IMR-90 (cell line): ENCODE data around the gene MRGPRE. TPM values are rescaled to one million over a fixed set of nuclear protein-coding genes. Genes with fewer than 3 reads are reported as not detected.

Experiments
- ATAC-seq: fragments of 200-7000 bp; cut with Tn5 transposase; 2 replicates; pipeline ENCODE4 v1.9.1; 2020; ENCODE audit warnings: low read depth, mild to moderate bottlenecking, moderate library complexity
- BruUV-seq: library from RNA; stranded (reverse); fragments of 400-500 nt; replicated peaks from 2 replicates; lab custom pipeline; 2021; lab: Mats Ljungman, UMichigan
- CTCF ChIA-PET: fragments of 300-600 bp; formaldehyde crosslinking; extraction: SDS; loops from one replicate; lab custom pipeline; 2021; ENCODE audit warnings: antibody characterized with exemption; lab: Yijun Ruan, JAX
- POLR2A ChIA-PET: fragments of 300-600 bp; sonication (Branson Sonifier 250); formaldehyde crosslinking; loops from one replicate; lab custom pipeline; 2022; ENCODE audit warnings: antibody characterized with exemption; ENCODE audit not compliant: unreplicated experiment; lab: Charles Lee
- DNase-seq: peaks from one replicate; pipeline ENCODE4 v3.0.0; 2013
- H2AFZ ChIP-seq: replicated peaks from 2 replicates; pipeline ENCODE3; 2013; ENCODE audit warnings: low read length, mild to moderate bottlenecking; ENCODE audit not compliant: poor library complexity
- H2AK5ac ChIP-seq: 2 replicates; pipeline ENCODE4 v1.6.1; 2013; ENCODE audit warnings: low read depth, low read length, inconsistent platforms
- H2AK9ac ChIP-seq: replicated peaks from 2 replicates; pipeline ENCODE3; 2013; ENCODE audit warnings: mild to moderate bottlenecking, low read depth, low read length, moderate library complexity; ENCODE audit not compliant: poor library complexity
- H2BK120ac ChIP-seq: 2 replicates; pipeline ENCODE4 v1.6.1; 2013; ENCODE audit warnings: low read depth, low read length, inconsistent platforms
- H2BK15ac ChIP-seq: 3 replicates; pipeline ENCODE4 v1.6.1; 2013; ENCODE audit warnings: low read depth, low read length, inconsistent platforms
- H2BK20ac ChIP-seq: 2 replicates; pipeline ENCODE4 v1.6.1; 2013; ENCODE audit warnings: low read depth, mild to moderate bottlenecking, inconsistent platforms, low read length, moderate library complexity
- H2BK5ac ChIP-seq: 2 replicates; pipeline ENCODE4 v1.6.1; 2013; ENCODE audit warnings: mild to moderate bottlenecking, low read depth, low read length, inconsistent platforms; ENCODE audit not compliant: poor library complexity, severe bottlenecking
- H3K14ac ChIP-seq: replicated peaks from 2 replicates; pipeline ENCODE4 v1.6.1; 2013; ENCODE audit warnings: low read depth, low read length, inconsistent platforms
- H3K18ac ChIP-seq: 2 replicates; pipeline ENCODE4 v1.6.1; 2013; ENCODE audit warnings: low read depth, low read length, control low read depth
- H3K23ac ChIP-seq: 2 replicates; pipeline ENCODE4 v1.6.1; 2013; ENCODE audit warnings: low read depth, low read length, inconsistent platforms
- H3K27ac ChIP-seq: 2 replicates; pipeline ENCODE4 v1.5.1; 2013; ENCODE audit warnings: mild to moderate bottlenecking, control low read depth, low read length; ENCODE audit not compliant: insufficient read depth
- H3K27me3 ChIP-seq: 2 replicates; pipeline ENCODE4 v1.6.1; 2013; ENCODE audit warnings: low read length; ENCODE audit not compliant: control insufficient read depth, insufficient read depth
- H3K36me3 ChIP-seq: 2 replicates; pipeline ENCODE4 v1.6.1; 2013; ENCODE audit warnings: low read length, mixed read lengths; ENCODE audit not compliant: control insufficient read depth, insufficient read depth
- H3K4ac ChIP-seq: 2 replicates; pipeline ENCODE4 v1.6.1; 2013; ENCODE audit warnings: low read depth, low read length, inconsistent platforms
- H3K4me1 ChIP-seq: 2 replicates; pipeline ENCODE4 v1.6.1; 2013; ENCODE audit warnings: low read length, mixed read lengths; ENCODE audit not compliant: control insufficient read depth, insufficient read depth
- H3K4me2 ChIP-seq: 2 replicates; pipeline ENCODE4 v1.6.1; 2013; ENCODE audit warnings: low read depth, mild to moderate bottlenecking, control low read depth, low read length, moderate library complexity
- H3K4me3 ChIP-seq: 2 replicates; pipeline ENCODE4 v1.5.1; 2013; ENCODE audit warnings: low read depth, mild to moderate bottlenecking, control low read depth, low read length, moderate library complexity; ENCODE audit not compliant: insufficient read depth
- H3K56ac ChIP-seq: 2 replicates; pipeline ENCODE4 v1.6.1; 2013; ENCODE audit warnings: low read length, inconsistent platforms; ENCODE audit not compliant: insufficient read depth; ENCODE audit errors: extremely low read depth
- H3K79me1 ChIP-seq, 2 experiments: 2 replicates each; pipeline ENCODE4 v1.6.1; 2013; ENCODE audit warnings: low read length in 2 of 2, inconsistent platforms in 1 of 2, low read depth in 1 of 2
- H3K9ac ChIP-seq: 2 replicates; pipeline ENCODE4 v1.6.1; 2013; ENCODE audit warnings: low read depth, low read length, control low read depth
- H3K9me1 ChIP-seq: 2 replicates; pipeline ENCODE4 v1.6.1; 2013; ENCODE audit warnings: low read length, inconsistent platforms; ENCODE audit not compliant: insufficient read depth
- H3K9me3 ChIP-seq: 2 replicates; pipeline ENCODE4 v1.6.1; 2013; ENCODE audit warnings: low read length; ENCODE audit not compliant: control insufficient read depth, insufficient read depth
- H4K20me1 ChIP-seq: 2 replicates; pipeline ENCODE4 v1.6.1; 2013; ENCODE audit warnings: low read length, inconsistent platforms; ENCODE audit not compliant: insufficient read depth
- H4K5ac ChIP-seq: 2 replicates; pipeline ENCODE4 v1.6.1; 2013; ENCODE audit warnings: mild to moderate bottlenecking, low read depth, low read length, control low read depth
- H4K8ac ChIP-seq, 2 experiments: 2 replicates each; pipeline ENCODE4 v1.6.1; 2013; ENCODE audit warnings: low read depth in 2 of 2, low read length in 2 of 2, control low read depth in 1 of 2, inconsistent platforms in 1 of 2
- H4K91ac ChIP-seq: 2 replicates; pipeline ENCODE4 v1.6.1; 2013; ENCODE audit warnings: low read depth, low read length, inconsistent platforms; ENCODE audit not compliant: insufficient read depth
- BHLHE40 ChIP-seq: fragments of 150-350 bp; IDR thresholded peaks from 2 replicates; pipeline ENCODE4 v1.6.1; 2016; ENCODE audit warnings: mild to moderate bottlenecking, low read depth, low read length
- CEBPB ChIP-seq: IDR thresholded peaks from 2 replicates; pipeline ENCODE4 v1.6.1; 2012; ENCODE audit warnings: low read depth, low read length, improper control_type of control experiment
- CHD1 ChIP-seq: IDR thresholded peaks from 2 replicates; pipeline ENCODE4 v1.6.1; 2012; ENCODE audit warnings: low read depth, low read length, improper control_type of control experiment
- ELK1 ChIP-seq: fragments of 150-350 bp; IDR thresholded peaks from 2 replicates; pipeline ENCODE4 v1.6.1; 2016; ENCODE audit warnings: low read depth, mild to moderate bottlenecking, low read length, moderate library complexity, borderline replicate concordance
- FOS ChIP-seq: fragments of 150-350 bp; IDR thresholded peaks from 2 replicates; pipeline ENCODE4 v1.6.1; 2016; ENCODE audit warnings: low read depth, low read length
- MAFK ChIP-seq: IDR thresholded peaks from 2 replicates; pipeline ENCODE4 v1.6.1; 2012; ENCODE audit warnings: low read depth, low read length, improper control_type of control experiment
- MAZ ChIP-seq: IDR thresholded peaks from 2 replicates; pipeline ENCODE4 v1.6.1; 2012; ENCODE audit warnings: low read depth, mild to moderate bottlenecking, low read length, improper control_type of control experiment, moderate library complexity, borderline replicate concordance
- MXI1 ChIP-seq: IDR thresholded peaks from 2 replicates; pipeline ENCODE4 v1.6.1; 2012; ENCODE audit warnings: low read depth, mild to moderate bottlenecking, low read length, moderate library complexity, borderline replicate concordance
- RAD21 ChIP-seq: IDR thresholded peaks from 2 replicates; pipeline ENCODE4 v1.6.1; 2012; ENCODE audit warnings: low read length, improper control_type of control experiment
- RCOR1 ChIP-seq: IDR thresholded peaks from 2 replicates; pipeline ENCODE4 v1.6.1; 2012; ENCODE audit warnings: mild to moderate bottlenecking, low read length, improper control_type of control experiment; ENCODE audit not compliant: insufficient replicate concordance
- RFX5 ChIP-seq: IDR thresholded peaks from 2 replicates; pipeline ENCODE4 v1.8.0; 2012; ENCODE audit warnings: low read depth, mild to moderate bottlenecking, low read length, moderate library complexity
- SMC3 ChIP-seq: fragments of 150-350 bp; IDR thresholded peaks from 2 replicates; pipeline ENCODE4 v1.6.1; 2016; ENCODE audit warnings: low read depth, mild to moderate bottlenecking, antibody characterized with exemption, low read length, moderate library complexity
- WGBS, 2 experiments: methylation state at CpG; one replicate each; pipeline versions ENCODE4 v1.1.5 to v1.1.7; 2013; ENCODE audit warnings: missing lambda C conversion rate in 2 of 2; ENCODE audit not compliant: insufficient read length in 1 of 2; ENCODE audit errors: extremely low coverage in 2 of 2; 5-methylcytosine and 5-hydroxymethylcytosine counted together
- dilution Hi-C: fragments of 300-500 bp; cut with HindIII; formaldehyde crosslinking; loops from one replicate; pipeline ENCODE4 v1.14.3; 2018; ENCODE audit warnings: low sequenced_read_pairs; ENCODE audit not compliant: unreplicated experiment
- in situ Hi-C: fragments of 300-500 bp; cut with MboI; formaldehyde crosslinking; loops from 3 replicates; pipeline ENCODE4 v1.14.3; 2019; ENCODE audit warnings: low sequenced_read_pairs, inconsistent platforms, mixed read lengths
- intact Hi-C: fragments of 100-400 bp; cut with micrococcal nuclease; formaldehyde crosslinking; loops from 2 replicates; pipeline ENCODE4 v1.10.0; 2022
- polyA plus RNA-seq, 3 experiments: library from polyadenylated mRNA; depleted of rRNA; stranded (reverse); fragments of >200 nt; gene quantifications; 2 replicates each; pipeline ENCODE4 v1.2.3, GENCODE V29; 2012; ENCODE audit warnings: low replicate concordance in 1 of 3
- total RNA-seq: library from RNA; depleted of rRNA; stranded (reverse); fragments of >200 nt; gene quantifications from 2 replicates; pipeline ENCODE4 v1.2.3, GENCODE V29; 2012

Gene MRGPRE
- total and polyA plus RNA-seq, 2 of the 4 experiments (the other 2 are of a cell fraction), result not detected

- no peak for ATAC-seq
- H3K9me3 ChIP-seq, result no peaks in the 10 kb centered on the region
- H3K79me1 ChIP-seq, result no peaks in the 10 kb centered on the region
- no peaks in the 10 kb centered on the region for H4K20me1 ChIP-seq
- H3K4me2 ChIP-seq, result no peak overlapping the region
- no peak overlapping the region for H2BK20ac ChIP-seq
- no peaks in the 10 kb centered on the region for H3K36me3 ChIP-seq
- intact Hi-C loops, result no loop called here
- no peak overlapping the region for H3K23ac ChIP-seq
- no peak overlapping the region for H4K91ac ChIP-seq
- H3K14ac ChIP-seq, result no peak overlapping the region
- H3K4ac ChIP-seq, result no peak overlapping the region
- BruUV-seq, result no TSS peak
- no peak overlapping the region for H2BK15ac ChIP-seq
- POLR2A ChIA-PET, result no interaction called here
- no peak overlapping the region for H2BK5ac ChIP-seq
- no peak overlapping the region for H3K18ac ChIP-seq
- no peak overlapping the region for H3K4me3 ChIP-seq
- no peaks in the 10 kb centered on the region for H3K9me1 ChIP-seq
- in situ Hi-C loops, result no loop called here
- H2BK120ac ChIP-seq, result no peak overlapping the region
- no peak overlapping the region for H3K56ac ChIP-seq
- no peak overlapping the region for H4K5ac ChIP-seq
- H4K8ac ChIP-seq, result no peak overlapping the region
- H3K4me1 ChIP-seq, result no peaks in the 10 kb centered on the region
- TF ChIP-seq MXI1 (no peak), RAD21 (no peak), CHD1 (no peak), SMC3 (no peak), RCOR1 (no peak), FOS (no peak), MAFK (no peak), CEBPB (no peak), RFX5 (no peak), ELK1 (no peak), MAZ (no peak), BHLHE40 (no peak)
- H3K27me3 ChIP-seq, result peaks cover 77% of the 10 kb centered on the region
- 74% methylated on average over 21 of the region's 36 CpGs; no CpG with 5 or more reads in 1 of the 2 experiments for WGBS, 2 experiments
- H3K27ac ChIP-seq, result no peak overlapping the region
- dilution Hi-C loops, result no loop called here
- no peak overlapping the region for H2AK5ac ChIP-seq
- H2AK9ac ChIP-seq, result no peak overlapping the region
- no peak overlapping the region for H2AFZ ChIP-seq
- DNase-seq, result no peak
- CTCF ChIA-PET, result no interaction called here
- no peak overlapping the region for H3K9ac ChIP-seq
Observed at GRCh38 chr11:3222941-3223915, 9.0 kb downstream of the MRGPRE start.
